Thyroid gland (tissue), 4 donors: ENCODE results near the gene C1QTNF12. TPM values are rescaled to one million over a fixed set of nuclear protein-coding genes. Genes with fewer than 3 reads are reported as not detected.

Experiments used
- DNase-seq, 2 donors: peaks; one replicate each; pipeline ENCODE4 v3.0.0-alpha.2; 2019
- H3K27ac ChIP-seq, 3 donors: fragments of 200-600 bp; sonication (generic); 1 replicate in 2 of 3; 2 replicates in 1 of 3; pipeline ENCODE4 v1.5.1; 2016 to 2019; ENCODE audit warnings: mild to moderate bottlenecking in 1 of 3, moderate library complexity in 1 of 3
- H3K27me3 ChIP-seq: fragments of 200-600 bp; sonication (generic); one replicate; pipeline ENCODE4 v1.5.1; 2019
- H3K36me3 ChIP-seq, 2 donors: fragments of 200-600 bp; sonication (generic); one replicate each; pipeline ENCODE4 v1.5.1; 2016 to 2019
- H3K4me1 ChIP-seq, 2 donors: fragments of 200-600 bp; sonication (generic); one replicate each; pipeline ENCODE4 v1.5.1; 2017 to 2019
- H3K4me3 ChIP-seq, 3 donors: fragments of 200-600 bp; sonication (generic); replicated peaks in 1 of 3; 1 replicate in 2 of 3; 2 replicates in 1 of 3; pipeline ENCODE4 v1.5.1; 2016; ENCODE audit warnings: mild to moderate bottlenecking in 1 of 3
- H3K9me3 ChIP-seq: fragments of 200-600 bp; sonication (generic); one replicate; pipeline ENCODE4 v1.5.1; 2017
- POLR2A ChIP-seq, 2 donors: fragments of 450-650 bp; IDR thresholded peaks; one replicate each; pipeline ENCODE4 v1.6.1; 2017; ENCODE audit warnings: antibody characterized with exemption in 2 of 2, mild to moderate bottlenecking in 2 of 2, moderate library complexity in 1 of 2
- WGBS, 2 donors: methylation state at CpG; one replicate each; pipeline ENCODE4 v1.1.5; 2017; 5-methylcytosine and 5-hydroxymethylcytosine counted together
- intact Hi-C: fragments of 100-400 bp; cut with DNase I; formaldehyde crosslinking; loops from one replicate; pipeline ENCODE4 v1.15.1; 2023
- total RNA-seq, 4 donors: library from RNA; depleted of rRNA; stranded (reverse); fragments of >200 nt; gene quantifications; one replicate each; pipeline ENCODE4 v1.2.3, GENCODE V29; 2016
- TF ChIP-seq, protein P1 (sequence below), 6 experiments: fragments of 200-600 bp in 3 of 6; fragments of 450-650 bp in 3 of 6; sonication (generic) in 3 of 6; IDR thresholded peaks; one replicate each; pipeline ENCODE4 v1.5.1; 2016 to 2019; ENCODE audit warnings: antibody characterized with exemption in 6 of 6, mild to moderate bottlenecking in 2 of 6, inconsistent platforms in 1 of 6, moderate library complexity in 1 of 6

Gene C1QTNF12
- total RNA-seq, 4 donors from 2014 or later, result 0.83 TPM; not detected in 3

DNA sequence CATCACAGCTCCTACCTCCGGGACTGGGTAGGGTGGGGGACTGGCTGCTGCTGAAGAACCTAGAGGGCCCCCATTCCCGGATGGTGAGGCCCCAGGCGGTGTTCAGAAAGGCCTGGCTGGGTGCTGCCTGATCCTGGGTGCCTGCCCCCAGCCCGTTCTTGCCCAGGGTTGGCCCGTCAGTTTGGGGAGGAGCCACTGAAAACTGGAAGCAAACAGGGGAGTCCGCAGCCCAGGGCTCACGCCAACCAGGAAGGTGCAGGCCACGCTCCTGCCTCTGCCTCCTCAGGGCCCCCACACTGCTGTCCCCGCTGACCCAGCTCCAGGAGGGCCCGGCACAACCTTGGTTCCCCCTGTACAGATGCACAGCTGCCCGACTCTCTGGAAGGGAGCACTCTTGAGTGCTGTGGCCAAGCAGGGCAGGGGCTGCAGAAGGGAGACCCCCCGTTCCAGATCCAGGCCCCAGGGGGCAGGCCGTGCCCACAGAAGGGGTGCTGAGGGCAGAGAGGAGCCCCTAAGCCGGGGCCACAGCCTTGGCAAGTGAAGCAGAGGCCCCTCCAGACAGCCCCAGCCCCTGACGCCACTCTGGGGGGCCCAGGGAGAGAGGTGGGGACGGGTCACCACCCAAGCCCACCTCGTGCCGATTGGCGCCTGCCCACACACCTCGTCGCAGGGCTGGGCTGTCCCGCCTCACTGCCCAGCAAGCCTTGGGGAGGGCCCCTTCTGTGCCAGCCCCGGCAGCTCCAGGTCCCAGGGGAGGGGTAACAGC is 5.5 kb downstream of the C1QTNF12 start:
- intact Hi-C loops, result no loop called here
- Histone ChIP-seq H3K9me3 (no peaks in the 10 kb centered on the region), H3K36me3 (no peaks in the 10 kb centered on the region), H3K27ac (no peak overlapping the region), H3K4me3 (no peak overlapping the region), H3K27me3 (no peaks in the 10 kb centered on the region), H3K4me1 (peaks cover 8 to 16% of the 10 kb centered on the region in 2 donors)
- 56 to 63% methylated on average over 11 to 13 of the region's 23 CpGs for WGBS, 2 donors
- TF ChIP-seq, protein P1, sequence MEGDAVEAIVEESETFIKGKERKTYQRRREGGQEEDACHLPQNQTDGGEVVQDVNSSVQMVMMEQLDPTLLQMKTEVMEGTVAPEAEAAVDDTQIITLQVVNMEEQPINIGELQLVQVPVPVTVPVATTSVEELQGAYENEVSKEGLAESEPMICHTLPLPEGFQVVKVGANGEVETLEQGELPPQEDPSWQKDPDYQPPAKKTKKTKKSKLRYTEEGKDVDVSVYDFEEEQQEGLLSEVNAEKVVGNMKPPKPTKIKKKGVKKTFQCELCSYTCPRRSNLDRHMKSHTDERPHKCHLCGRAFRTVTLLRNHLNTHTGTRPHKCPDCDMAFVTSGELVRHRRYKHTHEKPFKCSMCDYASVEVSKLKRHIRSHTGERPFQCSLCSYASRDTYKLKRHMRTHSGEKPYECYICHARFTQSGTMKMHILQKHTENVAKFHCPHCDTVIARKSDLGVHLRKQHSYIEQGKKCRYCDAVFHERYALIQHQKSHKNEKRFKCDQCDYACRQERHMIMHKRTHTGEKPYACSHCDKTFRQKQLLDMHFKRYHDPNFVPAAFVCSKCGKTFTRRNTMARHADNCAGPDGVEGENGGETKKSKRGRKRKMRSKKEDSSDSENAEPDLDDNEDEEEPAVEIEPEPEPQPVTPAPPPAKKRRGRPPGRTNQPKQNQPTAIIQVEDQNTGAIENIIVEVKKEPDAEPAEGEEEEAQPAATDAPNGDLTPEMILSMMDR (IDR thresholded peaks at IDR 0.05), result no peak
- TF ChIP-seq POLR2A (IDR thresholded peaks at IDR 0.05), result no peak
- no peak for DNase-seq

DNA sequence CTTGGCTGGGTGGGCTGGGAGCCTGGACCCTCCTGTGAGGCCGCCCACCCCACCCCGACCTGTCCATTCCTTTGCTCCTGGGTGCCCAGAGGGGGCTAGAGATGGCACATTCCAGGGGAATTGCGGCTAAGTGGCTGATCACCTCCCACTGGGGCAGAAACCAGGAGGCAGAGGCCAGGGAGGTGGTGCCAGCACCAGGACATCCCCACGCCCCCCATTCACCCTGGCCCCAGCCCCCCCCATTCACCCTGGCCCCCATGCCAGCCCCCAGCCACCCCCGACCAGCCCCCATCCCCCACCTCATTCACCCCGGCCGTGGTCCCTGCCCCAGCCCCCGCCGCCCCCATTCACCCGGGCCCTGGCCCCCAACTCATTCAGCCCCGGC is 6.2 kb downstream of the C1QTNF12 start:
- intact Hi-C loops, result no loop called here
- DNase-seq, result no peak
- TF ChIP-seq, protein P1 (IDR thresholded peaks at IDR 0.05), result no peak
- TF ChIP-seq POLR2A (IDR thresholded peaks at IDR 0.05), result no peak
- Histone ChIP-seq H3K9me3 (no peaks in the 10 kb centered on the region), H3K36me3 (no peaks in the 10 kb centered on the region), H3K4me1 (peaks cover 8 to 16% of the 10 kb centered on the region in 2 donors), H3K27ac (no peak overlapping the region), H3K27me3 (no peaks in the 10 kb centered on the region), H3K4me3 (no peak overlapping the region)
- 60 to 100% methylated on average over 1 to 2 of the region's 11 CpGs for WGBS, 2 donors

DNA sequence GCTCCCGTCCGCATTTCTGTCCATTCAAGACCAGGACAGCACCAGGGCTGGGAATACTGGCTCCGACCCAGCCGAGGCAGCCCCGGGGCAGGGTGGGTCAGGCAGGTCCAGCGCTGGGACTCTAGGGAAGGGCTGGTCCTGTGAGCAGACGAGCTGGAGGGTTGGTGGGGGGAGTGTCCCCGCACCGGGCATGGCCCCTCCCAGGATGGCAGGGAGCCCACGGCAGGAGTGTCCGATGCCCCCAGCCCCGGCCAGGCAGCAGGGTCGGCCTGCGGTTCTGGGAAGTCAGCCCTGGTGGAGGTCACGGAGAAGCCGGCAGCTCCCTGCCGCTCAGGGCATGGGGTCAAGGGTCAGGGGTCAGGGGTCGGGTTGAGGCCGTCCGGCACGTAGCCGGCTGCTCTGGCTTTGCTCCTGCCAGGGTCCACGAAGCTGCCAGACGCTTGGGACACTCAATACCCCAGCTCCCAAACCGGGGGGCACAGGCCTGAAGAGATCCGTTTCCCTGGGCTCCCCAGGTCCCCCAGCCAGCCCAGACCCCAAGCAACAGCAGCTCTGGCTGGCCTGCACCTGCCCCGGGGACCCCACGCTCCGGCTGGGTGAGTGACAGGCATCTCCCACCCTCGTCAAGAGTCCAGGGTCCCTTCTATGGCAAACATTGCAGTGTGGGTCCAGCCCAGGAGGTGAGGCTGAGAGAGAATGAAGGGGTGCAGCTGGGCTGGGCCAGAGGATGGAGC is 6.7 kb downstream of the C1QTNF12 start:
- Histone ChIP-seq H3K27ac (no peak overlapping the region), H3K4me3 (no peak overlapping the region), H3K4me1 (peaks cover 8 to 16% of the 10 kb centered on the region in 2 donors), H3K9me3 (no peaks in the 10 kb centered on the region), H3K36me3 (no peaks in the 10 kb centered on the region), H3K27me3 (no peaks in the 10 kb centered on the region)
- no peak for DNase-seq
- intact Hi-C loops, result no loop called here
- 52% methylated on average over 5 of the region's 30 CpGs; no CpG with 5 or more reads in 1 of the 2 donors for WGBS, 2 donors
- TF ChIP-seq POLR2A (IDR thresholded peaks at IDR 0.05), result no peak
- TF ChIP-seq, protein P1 (IDR thresholded peaks at IDR 0.05), result no peak

DNA sequence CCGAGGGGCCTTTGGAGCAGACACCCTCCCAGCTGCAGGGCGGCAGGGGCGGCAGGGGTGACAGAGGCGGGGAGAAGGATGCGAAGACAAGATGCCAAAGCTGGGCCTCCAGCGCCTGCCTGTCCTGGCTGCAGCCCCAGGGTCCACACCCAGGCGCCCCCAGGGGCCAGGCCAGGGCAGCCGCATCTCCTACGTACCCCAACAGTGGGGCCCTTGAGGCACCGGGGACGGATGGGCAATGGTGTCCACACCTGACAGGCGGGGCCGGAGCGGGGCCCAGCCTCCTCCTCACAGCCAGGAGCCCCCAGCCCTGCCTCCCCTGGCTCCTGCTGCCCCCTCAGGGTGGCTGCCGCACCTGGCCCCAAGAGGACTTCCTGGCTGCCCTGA is 7.3 kb downstream of the C1QTNF12 start:
- Histone ChIP-seq H3K4me3 (no peak overlapping the region), H3K27me3 (no peaks in the 10 kb centered on the region), H3K27ac (no peak overlapping the region), H3K4me1 (peaks cover 8 to 16% of the 10 kb centered on the region in 2 donors), H3K9me3 (no peaks in the 10 kb centered on the region), H3K36me3 (no peaks in the 10 kb centered on the region)
- 90% methylated on average over 2 of the region's 15 CpGs; no CpG with 5 or more reads in 1 of the 2 donors for whole genome bisulfite sequencing, 2 donors
- intact Hi-C loops, result no loop called here
- no peak for DNase-seq
- TF ChIP-seq, protein P1 (IDR thresholded peaks at IDR 0.05), result no peak
- TF ChIP-seq POLR2A (IDR thresholded peaks at IDR 0.05), result no peak

DNA sequence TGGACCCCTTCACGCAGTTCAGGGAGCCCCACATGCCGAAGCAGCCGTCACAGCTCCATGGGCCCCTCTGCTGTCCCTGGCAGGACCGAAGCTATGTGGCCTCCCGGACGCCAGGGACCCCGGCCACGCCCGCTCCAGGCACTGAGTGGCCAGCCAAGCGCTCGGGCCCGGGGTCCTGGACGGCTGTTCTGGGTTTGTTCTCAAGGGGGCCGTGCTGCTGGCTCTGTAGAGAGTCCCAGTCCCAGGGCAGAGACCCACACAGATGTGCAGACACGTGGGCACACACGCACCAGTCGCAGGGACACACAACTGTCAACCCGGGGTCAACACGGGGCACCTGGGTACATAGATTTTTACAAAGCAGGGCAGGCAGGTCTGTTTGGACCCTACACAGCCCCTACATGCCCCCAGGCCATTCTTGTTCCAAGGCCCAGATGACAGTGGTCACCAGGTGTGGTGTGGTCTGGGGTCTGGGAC is 7.8 kb downstream of the C1QTNF12 start:
- Histone ChIP-seq H3K27ac (no peak overlapping the region), H3K27me3 (no peaks in the 10 kb centered on the region), H3K9me3 (no peaks in the 10 kb centered on the region), H3K36me3 (no peaks in the 10 kb centered on the region), H3K4me1 (peaks cover 8 to 16% of the 10 kb centered on the region in 2 donors), H3K4me3 (no peak overlapping the region)
- no CpG with 5 or more reads among the region's 19 CpGs for WGBS, 2 donors
- intact Hi-C loops, result no loop called here
- no peak for DNase-seq
- no peak for TF ChIP-seq POLR2A (IDR thresholded peaks at IDR 0.05)
- TF ChIP-seq, protein P1 (IDR thresholded peaks at IDR 0.05), result no peak
